Smooth muscle cell (in vitro differentiated cells): ENCODE results near the gene CENPB. TPM values are rescaled to one million over a fixed set of nuclear protein-coding genes. Genes with fewer than 3 reads are reported as not detected.

Experiments used
- DNase-seq: peaks from one replicate; lab custom pipeline; 2025; ENCODE audit not compliant: unreplicated experiment; lab: John Stamatoyannopoulos, UW
- H2AFZ ChIP-seq: fragments of 200-600 bp; sonication (generic); 2 replicates; pipeline ENCODE4 v1.6.0; 2016; ENCODE audit warnings: antibody characterized with exemption, low read depth, mild to moderate bottlenecking
- H3F3A ChIP-seq: fragments of 200-600 bp; sonication (generic); 2 replicates; pipeline ENCODE4 v1.6.0; 2017; ENCODE audit warnings: antibody characterized with exemption, low read depth
- H3K27ac ChIP-seq: fragments of 200-600 bp; sonication (generic); 2 replicates; pipeline ENCODE4 v1.5.1; 2016; ENCODE audit warnings: low read depth, mild to moderate bottlenecking
- H3K27me3 ChIP-seq: fragments of 200-600 bp; sonication (generic); 2 replicates; pipeline ENCODE4 v1.6.1; 2016; ENCODE audit warnings: low read depth, mild to moderate bottlenecking
- H3K36me3 ChIP-seq: fragments of 200-600 bp; sonication (generic); 2 replicates; pipeline ENCODE4 v1.5.1; 2016; ENCODE audit warnings: low read depth
- H3K4me1 ChIP-seq: fragments of 200-600 bp; sonication (generic); 2 replicates; pipeline ENCODE4 v1.5.1; 2016; ENCODE audit warnings: low read depth
- H3K4me2 ChIP-seq: fragments of 200-600 bp; sonication (generic); 2 replicates; pipeline ENCODE4 v1.6.0; 2016; ENCODE audit warnings: mild to moderate bottlenecking
- H3K4me3 ChIP-seq: fragments of 200-600 bp; sonication (generic); 2 replicates; pipeline ENCODE4 v1.5.1; 2016; ENCODE audit warnings: mild to moderate bottlenecking
- H3K79me2 ChIP-seq: fragments of 200-600 bp; sonication (generic); 2 replicates; pipeline ENCODE4 v1.6.0; 2016; ENCODE audit warnings: low read depth, mild to moderate bottlenecking
- H3K9ac ChIP-seq: fragments of 200-600 bp; sonication (generic); 2 replicates; pipeline ENCODE4 v1.6.0; 2016; ENCODE audit warnings: low read depth
- H3K9me3 ChIP-seq: fragments of 200-600 bp; sonication (generic); replicated peaks from 2 replicates; pipeline ENCODE4 v1.5.1; 2016; ENCODE audit warnings: low read depth
- H4K20me1 ChIP-seq: fragments of 200-600 bp; sonication (generic); 2 replicates; pipeline ENCODE4 v1.6.0; 2016; ENCODE audit warnings: low read depth
- WGBS: methylation state at CpG from one replicate; pipeline ENCODE4 v1.1.7; 2016; ENCODE audit warnings: low lambda C conversion rate; 5-methylcytosine and 5-hydroxymethylcytosine counted together
- polyA plus RNA-seq: library from polyadenylated mRNA; unstranded; fragments of >200 nt; fragmentation: Nextera tagmentation; extraction: Ambion mirVana; gene quantifications from 2 replicates; pipeline ENCODE4 v1.2.1, GENCODE V29; 2016
- total RNA-seq: library from RNA; depleted of rRNA; stranded (reverse); fragments of >200 nt; gene quantifications from 2 replicates; pipeline ENCODE4 v1.2.3, GENCODE V29; 2014
- TF ChIP-seq, protein P1 (sequence below): fragments of 200-600 bp; sonication (generic); IDR thresholded peaks from 2 replicates; pipeline ENCODE4 v1.5.1; 2017; ENCODE audit warnings: borderline replicate concordance, mild to moderate bottlenecking, antibody characterized with exemption; ENCODE audit not compliant: insufficient read depth, poor library complexity, severe bottlenecking

The CENPB gene
- total and polyA plus RNA-seq, 2 experiments from 2014 or later: 10.4 to 23.6 TPM

DNA sequence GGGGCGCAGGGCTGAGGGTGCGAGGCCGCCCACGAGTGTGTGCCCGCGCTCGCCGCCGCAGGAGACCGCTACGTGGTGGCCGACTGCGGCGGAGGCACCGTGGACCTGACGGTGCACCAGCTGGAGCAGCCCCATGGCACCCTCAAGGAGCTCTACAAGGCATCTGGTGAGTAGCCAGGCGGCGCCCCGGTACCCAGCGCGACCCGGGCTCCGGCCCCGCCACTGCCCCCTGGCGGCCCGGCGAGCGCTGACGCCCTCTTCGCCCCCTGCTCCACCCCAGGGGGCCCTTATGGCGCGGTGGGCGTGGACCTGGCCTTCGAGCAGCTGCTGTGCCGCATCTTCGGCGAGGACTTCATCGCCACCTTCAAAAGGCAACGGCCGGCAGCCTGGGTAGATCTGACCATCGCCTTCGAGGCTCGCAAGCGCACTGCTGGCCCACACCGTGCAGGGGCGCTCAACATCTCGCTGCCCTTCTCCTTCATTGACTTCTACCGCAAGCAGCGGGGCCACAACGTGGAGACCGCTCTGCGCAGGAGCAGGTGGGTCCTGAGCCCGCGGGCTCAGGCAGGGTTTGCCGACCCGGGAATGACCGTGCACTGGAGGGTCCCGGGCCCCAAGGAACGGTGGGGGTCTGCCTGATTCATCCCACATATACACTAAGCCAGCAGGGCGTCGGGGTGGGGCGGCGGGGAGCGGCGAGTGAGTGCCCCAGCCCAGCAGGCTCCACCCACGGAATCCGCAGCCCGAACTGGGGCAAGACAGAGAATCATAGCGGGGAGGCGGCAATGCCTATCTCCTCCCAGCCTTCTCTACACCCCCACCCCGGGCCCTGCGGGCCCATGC lies 36.6 kb downstream of the CENPB start:
- no peaks in the 10 kb centered on the region for H3K79me2 ChIP-seq
- DNase-seq: peak; percentile 13
- H3F3A ChIP-seq: peaks cover 2% of the 10 kb centered on the region
- WGBS: 16% methylated on average over 61 of the region's 72 CpGs
- H2AFZ ChIP-seq: no peak overlapping the region
- H4K20me1 ChIP-seq: peaks cover 7% of the 10 kb centered on the region
- peaks cover 48% of the 10 kb centered on the region for H3K27me3 ChIP-seq
- no peak overlapping the region for H3K4me3 ChIP-seq
- peak overlapping the region; percentile 62 for H3K4me2 ChIP-seq
- no peaks in the 10 kb centered on the region for H3K9me3 ChIP-seq
- H3K36me3 ChIP-seq: no peaks in the 10 kb centered on the region
- H3K9ac ChIP-seq: no peak overlapping the region
- TF ChIP-seq, protein P1, sequence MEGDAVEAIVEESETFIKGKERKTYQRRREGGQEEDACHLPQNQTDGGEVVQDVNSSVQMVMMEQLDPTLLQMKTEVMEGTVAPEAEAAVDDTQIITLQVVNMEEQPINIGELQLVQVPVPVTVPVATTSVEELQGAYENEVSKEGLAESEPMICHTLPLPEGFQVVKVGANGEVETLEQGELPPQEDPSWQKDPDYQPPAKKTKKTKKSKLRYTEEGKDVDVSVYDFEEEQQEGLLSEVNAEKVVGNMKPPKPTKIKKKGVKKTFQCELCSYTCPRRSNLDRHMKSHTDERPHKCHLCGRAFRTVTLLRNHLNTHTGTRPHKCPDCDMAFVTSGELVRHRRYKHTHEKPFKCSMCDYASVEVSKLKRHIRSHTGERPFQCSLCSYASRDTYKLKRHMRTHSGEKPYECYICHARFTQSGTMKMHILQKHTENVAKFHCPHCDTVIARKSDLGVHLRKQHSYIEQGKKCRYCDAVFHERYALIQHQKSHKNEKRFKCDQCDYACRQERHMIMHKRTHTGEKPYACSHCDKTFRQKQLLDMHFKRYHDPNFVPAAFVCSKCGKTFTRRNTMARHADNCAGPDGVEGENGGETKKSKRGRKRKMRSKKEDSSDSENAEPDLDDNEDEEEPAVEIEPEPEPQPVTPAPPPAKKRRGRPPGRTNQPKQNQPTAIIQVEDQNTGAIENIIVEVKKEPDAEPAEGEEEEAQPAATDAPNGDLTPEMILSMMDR: peak; percentile 91
- H3K27ac ChIP-seq: no peak overlapping the region
- peaks cover 5% of the 10 kb centered on the region for H3K4me1 ChIP-seq

DNA sequence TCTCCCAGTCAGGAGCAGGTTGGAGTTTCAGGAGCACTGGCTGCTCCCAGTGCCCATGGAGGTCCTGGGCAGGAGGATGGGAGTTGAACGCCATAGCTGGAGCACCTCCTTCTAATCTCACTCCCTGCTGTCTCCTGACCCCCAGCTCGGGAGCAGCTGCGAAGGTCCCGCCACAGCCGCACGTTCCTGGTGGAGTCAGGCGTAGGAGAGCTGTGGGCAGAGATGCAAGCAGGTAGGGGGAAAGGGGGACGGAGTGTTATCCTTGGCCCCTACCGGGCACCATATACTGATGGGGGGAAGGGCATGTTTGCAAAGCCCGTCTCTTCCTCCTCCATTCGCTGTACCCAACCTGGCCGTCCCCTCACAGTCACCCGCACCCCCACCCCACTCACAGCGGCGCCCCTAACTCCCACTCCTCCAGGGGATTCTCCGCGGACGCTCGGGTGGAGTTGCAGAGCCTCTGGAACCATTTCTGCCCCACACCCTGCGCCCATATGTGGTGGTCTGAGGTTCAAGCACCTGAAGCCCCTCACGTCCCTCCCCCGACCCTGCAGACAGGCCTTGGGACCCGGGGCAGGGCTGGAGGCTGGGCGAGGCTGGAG lies 37.4 kb downstream of the CENPB start:
- Histone ChIP-seq H3K79me2 (no peaks in the 10 kb centered on the region), H3K27me3 (peaks cover 48% of the 10 kb centered on the region), H2AFZ (no peak overlapping the region), H3K9ac (no peak overlapping the region), H3K9me3 (no peaks in the 10 kb centered on the region), H3K36me3 (no peaks in the 10 kb centered on the region), H3K4me2 (peak overlapping the region; percentile 62), H4K20me1 (peaks cover 7% of the 10 kb centered on the region), H3K4me1 (peaks cover 5% of the 10 kb centered on the region), H3F3A (peaks cover 2% of the 10 kb centered on the region), H3K27ac (no peak overlapping the region), H3K4me3 (no peak overlapping the region)
- TF ChIP-seq, protein P1: no peak
- no peak for DNase-seq
- 80% methylated on average over 22 of the region's 24 CpGs for WGBS

DNA sequence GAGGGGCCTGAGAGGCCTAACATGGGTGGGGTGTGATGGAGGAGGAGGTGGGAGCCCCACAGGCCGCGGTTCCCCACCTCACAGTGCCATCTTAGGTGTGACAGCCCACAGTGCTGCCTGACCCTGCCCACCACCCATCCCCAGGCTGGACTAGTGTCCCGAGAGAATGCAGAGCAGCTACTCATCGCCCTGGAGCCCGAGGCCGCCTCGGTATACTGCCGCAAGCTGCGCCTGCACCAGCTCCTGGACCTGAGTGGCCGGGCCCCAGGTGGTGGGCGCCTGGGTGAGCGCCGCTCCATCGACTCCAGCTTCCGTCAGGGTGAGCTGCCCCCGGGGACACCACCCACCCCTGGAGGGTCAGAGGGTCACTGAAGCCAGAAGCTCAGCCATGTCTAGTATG lies 38.5 kb downstream of the CENPB start:
- no peak for DNase-seq
- H3K27ac ChIP-seq: no peak overlapping the region
- H3K79me2 ChIP-seq: no peaks in the 10 kb centered on the region
- no peaks in the 10 kb centered on the region for H3K9me3 ChIP-seq
- no peak overlapping the region for H3K9ac ChIP-seq
- TF ChIP-seq, protein P1: no peak
- H3K36me3 ChIP-seq: no peaks in the 10 kb centered on the region
- peaks cover 5% of the 10 kb centered on the region for H3K4me1 ChIP-seq
- peaks cover 48% of the 10 kb centered on the region for H3K27me3 ChIP-seq
- no peak overlapping the region for H3K4me3 ChIP-seq
- no peak overlapping the region for H2AFZ ChIP-seq
- H4K20me1 ChIP-seq: peaks cover 7% of the 10 kb centered on the region
- peaks cover 2% of the 10 kb centered on the region for H3F3A ChIP-seq
- no peak overlapping the region for H3K4me2 ChIP-seq
- 95% methylated on average over 16 of the region's 16 CpGs for WGBS
